Suppressor macrophage treated with lipopolysaccharide for 4 hours (primary cell): Measurements from ENCODE around the gene ITGA11.
"Not testable (repeated sequence)": the region's sequence is repeated elsewhere in the genome, so short reads cannot be mapped to it uniquely, and the experiment has no call there.

ENCODE experiments used
- DNase-seq: peaks from one replicate; pipeline ENCODE4 v3.0.0-alpha.2; 2020

ITGA11 gene

DNA sequence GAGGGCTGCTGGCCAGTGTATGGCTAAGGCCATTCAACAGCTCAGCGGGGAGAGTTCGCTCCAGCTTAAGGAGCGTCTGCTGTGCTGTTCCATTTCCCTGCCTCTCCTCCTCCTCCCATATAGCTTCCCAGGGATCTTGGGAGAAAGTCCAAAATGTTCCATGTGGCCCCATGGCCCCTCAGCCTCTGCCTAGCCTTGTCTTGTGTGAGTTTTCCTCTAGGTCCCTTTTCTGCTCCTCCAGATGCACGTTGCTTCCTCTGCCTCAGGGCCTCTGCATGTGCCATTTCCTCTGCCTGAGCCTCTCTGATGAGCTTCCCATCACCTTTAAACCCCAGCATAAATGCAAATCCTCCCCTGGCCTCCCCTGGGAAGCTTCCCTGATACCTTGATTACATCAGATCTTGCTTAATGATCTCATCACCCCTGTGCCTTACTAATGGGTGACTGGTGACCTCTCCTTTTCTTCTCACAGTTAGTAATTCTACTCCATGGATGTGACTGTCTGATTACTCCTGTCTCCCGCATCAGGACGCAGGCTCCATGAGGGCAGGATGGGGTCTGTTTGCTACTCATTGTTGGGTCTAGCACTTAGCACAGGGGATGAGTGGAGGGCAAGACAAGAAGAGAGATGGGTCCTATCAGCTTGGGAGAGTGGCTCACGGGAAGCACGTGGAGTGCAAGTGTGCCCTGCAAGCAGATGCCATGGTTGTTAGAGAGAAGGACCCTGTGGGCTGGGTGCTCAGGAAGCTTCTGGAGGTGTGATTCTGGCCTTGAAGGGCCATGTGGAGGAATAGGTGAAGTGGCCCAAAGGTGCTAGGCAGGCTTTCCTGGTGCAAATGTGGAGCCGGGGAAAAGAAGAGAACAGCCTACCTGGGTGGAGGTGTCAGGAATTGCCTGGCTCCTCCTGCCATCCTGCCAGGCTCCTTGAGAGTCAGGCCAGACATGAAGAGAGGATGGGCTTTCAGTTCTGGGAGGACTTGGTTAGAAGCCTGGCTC is 23.8 kb downstream of the ITGA11 start:
- no peak for DNase-seq

DNA sequence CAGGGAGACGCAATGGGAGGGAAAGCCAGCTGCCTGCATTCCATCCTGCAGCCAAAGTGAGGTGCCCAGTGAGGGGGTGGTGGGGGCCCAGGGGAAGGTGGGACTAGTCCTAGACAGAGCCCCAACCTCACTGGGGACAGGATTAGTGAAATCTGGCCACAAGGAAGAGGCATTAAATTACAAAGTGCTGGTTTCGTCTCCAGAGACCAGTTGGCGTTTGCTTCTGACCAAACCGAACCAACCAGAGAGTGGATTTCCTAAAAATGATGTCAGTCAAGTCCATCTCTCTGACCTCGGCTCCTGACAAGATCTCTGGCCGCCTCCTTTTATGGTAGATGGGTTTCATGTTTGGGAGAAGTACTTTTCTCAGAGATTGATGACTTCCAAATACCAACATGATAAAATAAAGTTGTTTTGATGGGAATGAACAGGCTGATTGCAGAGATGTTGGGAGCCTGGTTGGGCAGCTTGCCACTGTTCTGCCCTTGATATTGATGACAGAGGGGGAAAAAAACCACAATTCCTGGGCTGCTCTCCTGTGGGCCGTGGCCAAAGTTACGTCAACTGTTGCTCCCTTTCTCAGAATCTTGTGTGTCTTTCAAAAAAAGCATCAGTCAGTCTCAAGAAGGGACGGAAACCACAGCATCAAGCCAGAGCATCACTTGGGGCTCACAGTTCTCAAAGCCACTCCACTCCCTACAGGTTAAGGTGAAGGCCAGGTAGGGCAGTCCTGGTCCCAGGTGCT is 24.6 kb downstream of the ITGA11 start:
- DNase-seq = no peak

DNA sequence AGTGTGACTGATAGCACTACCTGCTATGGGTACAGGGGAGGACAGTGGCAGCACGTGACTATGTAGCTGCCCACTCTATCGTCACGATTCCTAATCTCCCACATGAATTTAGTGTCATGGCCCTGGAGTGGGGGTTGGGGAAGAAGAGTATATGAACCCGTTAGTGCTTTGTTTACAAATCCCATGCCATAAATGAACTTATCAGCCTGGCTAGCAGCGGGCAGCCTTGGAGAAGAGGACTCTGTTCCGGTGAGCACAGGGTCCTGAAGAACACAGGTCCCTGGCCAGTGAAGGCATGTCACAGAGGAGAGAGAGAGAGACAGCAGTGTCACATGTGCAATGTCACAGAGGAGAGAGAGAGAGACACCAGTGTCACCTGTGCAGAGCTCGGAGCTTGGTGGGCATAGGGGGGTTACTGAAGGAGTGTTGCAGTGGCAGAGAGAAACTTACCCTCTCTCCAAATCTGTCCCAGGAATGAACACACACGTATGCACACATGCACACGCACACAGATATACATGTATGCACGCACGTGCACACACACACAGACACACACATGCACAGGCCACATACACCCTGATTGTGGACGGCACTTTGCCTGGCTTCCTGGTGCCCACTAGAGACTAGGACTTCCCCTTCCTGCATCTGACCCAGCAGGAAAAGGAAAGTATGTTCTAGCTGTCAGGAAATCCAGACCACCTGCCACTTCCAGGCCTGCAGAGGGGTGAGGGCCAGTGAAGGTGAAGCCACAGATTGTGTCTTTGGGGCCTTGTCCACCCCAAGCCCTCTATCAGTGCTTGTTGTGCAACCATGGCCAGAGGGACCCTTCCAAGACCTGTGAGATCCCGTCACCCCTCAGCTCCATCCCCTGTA is 26.3 kb downstream of the ITGA11 start:
- DNase-seq = no peak

DNA sequence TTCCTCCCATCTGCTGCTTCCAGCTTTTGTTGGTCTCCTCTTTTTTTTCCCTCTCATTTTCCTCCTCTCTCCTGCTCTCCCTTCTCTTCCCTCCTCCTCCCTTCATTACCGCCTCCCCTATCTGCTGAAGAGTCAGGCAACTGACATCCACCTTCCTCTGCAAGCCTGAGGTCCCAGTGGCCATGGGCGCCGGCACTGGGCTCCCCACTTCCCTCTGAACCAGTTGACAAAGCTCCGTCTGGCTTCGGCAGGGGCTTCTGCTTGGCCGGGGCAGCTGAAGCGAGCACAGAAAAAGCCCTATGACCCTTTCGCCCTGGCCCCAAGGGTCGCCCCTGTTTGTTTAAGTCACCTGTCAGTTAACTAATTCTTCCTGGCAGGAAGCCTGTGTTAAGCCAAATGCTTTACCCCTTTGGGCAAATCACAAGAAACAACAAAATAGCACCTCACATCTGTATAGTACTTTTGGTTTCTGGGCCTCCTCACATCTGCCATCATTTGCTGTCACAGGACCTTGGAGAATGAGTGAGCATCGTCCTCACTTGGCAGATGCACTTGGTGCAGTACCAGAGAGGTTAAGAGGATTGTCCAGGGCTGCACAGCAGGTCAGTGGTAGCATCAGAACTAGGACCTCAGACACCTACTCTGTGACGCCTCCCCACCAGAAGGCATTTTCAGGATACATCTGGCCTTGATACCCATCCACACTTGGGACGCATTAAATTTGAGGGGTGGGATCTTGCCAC is 27.7 kb downstream of the ITGA11 start:
- no peak for DNase-seq

GRCh38 chr15:68403161-68403941 is 28.6 kb downstream of the ITGA11 start:
- DNase-seq = no peak

- DNase-seq = no peak
Measured at GRCh38 chr15:68402432-68403160, 29.4 kb downstream of the ITGA11 start.

GRCh38 chr15:68401496-68402431 is 30.2 kb downstream of the ITGA11 start:
- DNase-seq = no peak

GRCh38 chr15:68400066-68400456 is 31.9 kb downstream of the ITGA11 start:
- DNase-seq = no peak

DNA sequence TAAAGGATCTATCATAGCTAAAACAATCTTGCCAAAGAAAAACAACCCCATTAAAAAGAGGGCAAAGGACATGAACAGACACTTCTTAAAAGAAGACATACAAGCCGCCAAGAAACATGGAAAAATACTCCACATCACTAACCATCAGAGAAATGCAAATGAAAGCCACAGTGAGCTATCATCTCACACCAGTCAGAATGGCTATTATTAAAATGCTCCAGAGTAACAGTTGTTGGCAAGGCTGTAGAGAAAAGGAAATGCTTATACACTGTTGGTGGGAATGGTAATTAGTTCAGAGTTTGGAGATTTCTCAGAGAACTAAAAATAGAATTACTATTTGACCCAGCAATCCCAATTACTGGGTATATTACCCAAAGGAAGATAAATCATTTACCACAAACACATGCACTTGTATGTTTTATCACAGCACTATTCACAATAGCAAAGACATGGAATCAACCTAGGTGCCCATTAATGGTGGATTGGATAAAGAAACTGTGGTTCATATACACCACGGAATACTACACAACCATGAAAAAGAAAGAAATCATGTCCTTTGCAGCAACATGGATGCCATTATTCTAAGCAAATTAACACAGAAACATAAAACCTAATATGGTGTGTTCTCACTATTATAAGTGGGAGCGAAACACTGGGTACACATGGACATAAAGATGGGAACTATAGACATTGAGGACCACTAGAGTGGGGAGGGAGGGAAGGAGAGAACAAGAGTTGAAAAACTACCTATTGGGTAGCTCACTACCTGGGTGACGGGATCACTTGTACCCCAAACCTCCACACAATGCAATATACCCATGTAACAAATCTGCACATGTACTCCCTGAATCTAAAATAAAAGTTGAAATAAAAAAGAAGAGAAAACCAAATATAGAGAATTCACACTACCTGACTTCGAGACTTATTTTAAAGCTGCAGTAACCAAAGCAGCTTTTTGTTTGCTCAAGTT is 32.6 kb downstream of the ITGA11 start:
- no peak for DNase-seq

DNA sequence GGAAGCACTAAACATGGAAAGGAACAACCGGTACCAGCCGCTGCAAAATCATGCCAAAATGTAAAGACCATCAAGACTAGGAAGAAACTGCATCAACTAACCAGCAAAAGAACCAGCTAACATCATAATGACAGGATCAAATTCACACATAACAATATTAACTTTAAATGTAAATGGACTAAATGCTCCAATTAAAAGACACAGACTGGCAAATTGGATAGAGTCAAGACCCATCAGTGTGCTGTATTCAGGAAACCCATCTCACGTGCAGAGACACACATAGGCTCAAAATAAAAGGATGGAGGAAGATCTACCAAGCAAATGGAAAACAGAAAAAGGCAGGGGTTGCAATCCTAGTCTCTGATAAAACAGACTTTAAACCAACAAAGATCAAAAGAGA is 34.0 kb downstream of the ITGA11 start:
- DNase-seq = not testable (repeated sequence)

DNA sequence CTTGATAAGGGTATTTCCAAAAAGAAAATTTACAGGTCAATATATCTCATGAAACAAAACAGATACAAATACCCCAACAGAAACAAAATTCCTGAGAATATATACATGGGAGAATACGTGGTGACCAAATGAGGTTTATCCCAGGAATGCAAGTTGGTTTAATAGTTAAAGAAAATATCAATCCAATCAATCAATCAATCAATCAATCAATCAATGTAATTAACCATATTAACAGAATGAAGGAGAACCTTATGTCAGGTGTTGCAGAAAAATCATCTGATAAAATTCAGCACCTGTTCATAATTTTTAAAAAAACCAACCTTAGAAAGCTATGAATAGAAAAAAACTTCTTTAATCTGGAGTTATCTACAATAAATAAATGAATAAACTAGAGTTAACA is 35.9 kb downstream of the ITGA11 start:
- no peak for DNase-seq

DNA sequence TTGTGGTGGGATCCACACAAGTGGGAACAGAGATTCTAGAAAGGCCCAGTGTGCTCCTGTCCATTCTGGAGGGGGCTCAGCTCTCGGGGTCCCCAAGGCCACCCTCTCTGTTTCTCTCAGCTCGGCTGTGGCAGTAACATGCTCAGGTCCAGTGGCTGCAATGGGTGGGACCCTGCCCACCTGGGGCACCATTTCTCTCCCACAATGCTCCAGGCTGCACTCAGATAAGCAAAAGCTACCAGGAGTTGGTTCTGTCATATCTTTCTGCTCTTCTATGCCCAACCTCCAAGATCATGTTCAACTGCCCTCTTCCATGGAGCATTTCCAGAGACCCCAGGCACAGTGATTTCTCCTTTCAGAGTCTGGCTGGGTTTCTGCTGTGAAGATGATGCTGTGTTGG is 40.8 kb downstream of the ITGA11 start:
- DNase-seq = no peak

DNA sequence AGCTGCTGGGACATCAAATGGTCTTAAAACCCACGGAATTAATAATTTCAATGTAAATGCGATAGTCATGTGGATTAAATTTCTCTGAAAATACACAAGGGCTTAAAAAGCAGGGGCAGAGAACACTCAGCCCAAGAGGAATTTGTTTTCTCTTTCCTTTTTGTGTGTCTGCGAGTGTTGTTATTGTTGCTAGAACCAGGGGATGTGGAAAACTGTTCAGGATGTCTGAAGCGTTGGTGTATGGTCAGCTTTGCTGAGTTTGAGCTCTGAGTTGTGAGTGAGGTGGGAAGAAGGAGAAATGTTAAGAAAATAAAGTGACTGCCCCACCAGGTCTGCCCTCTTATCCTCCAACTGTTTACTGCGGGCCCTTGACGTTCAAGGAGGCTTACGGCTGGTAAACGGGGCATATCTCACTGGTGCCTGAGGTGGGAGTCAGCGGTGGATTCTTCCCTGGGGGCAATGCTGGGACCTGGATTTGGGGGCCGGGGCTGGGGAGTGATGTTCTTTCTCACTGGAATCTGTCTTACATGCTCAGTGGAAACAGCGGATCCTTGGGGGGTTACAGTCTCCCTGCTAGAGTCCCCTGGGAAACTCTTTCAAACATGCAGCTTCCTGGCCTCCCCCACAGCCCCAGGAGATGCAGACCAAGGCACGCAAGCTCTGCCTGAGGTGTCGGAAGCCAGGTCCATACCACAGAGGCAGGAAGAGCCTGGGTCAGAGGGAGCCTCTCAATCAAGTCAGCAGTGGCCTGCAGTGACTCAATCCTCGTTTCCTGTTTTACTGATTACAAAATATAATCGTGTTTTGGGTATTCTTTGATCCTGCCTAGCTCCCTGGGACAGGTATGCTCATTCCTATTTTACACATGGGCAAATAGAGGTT is 41.8 kb downstream of the ITGA11 start:
- peak; percentile 49 for DNase-seq

GRCh38 chr15:68389041-68389930 is 42.7 kb downstream of the ITGA11 start:
- no peak for DNase-seq

GRCh38 chr15:68387381-68388143 is 44.4 kb downstream of the ITGA11 start:
- DNase-seq = no peak
